HG03565 (cell line): ENCODE data around the gene TTLL12.

Source experiments
- ATAC-seq: cut with Tn5 transposase; IDR thresholded peaks from one replicate; pipeline ENCODE4 v1.9.1; 2021; ENCODE audit warnings: mild to moderate bottlenecking, moderate library complexity; ENCODE audit not compliant: unreplicated experiment

The TTLL12 gene

DNA sequence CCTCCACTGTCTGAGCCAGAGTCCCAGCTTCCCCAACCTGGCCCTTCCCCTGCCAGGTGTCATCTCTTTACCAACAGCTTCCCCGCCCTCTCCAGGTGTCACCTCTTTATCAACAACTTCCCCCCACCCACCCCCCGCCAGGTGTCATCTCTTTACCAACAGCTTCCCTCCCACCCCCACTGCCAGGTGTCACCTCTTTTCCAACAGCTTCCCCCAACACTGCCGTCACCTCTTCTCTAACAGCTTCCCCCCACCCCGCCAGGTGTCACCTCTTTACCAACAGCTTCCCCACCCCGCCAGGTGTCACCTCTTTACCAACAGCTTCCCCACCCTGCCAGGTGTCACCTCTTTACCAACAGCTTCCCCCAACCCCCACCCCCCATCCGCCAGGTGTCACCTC lies 29.8 kb upstream of the TTLL12 start:
- ATAC-seq: no peak

DNA sequence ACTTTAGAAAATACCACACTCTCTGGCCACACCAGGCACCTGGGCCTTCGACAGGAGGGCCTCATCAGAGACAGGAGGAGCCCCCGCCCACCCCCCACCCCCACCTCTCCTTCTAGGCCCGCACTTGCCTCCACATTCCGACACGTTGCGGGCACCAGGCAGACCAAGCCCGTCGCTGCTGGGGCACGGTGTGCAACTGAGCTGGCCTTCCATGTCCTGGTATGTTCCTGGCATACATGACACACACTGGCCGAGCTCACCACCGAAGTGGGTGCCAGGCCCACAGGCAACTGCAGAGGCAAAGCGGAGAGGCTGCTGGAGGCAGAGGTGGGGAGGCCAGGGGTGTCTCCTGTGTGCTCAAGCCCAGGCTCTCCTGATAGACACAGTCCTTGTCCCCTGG lies 27.0 kb upstream of the TTLL12 start:
- ATAC-seq: no peak

GRCh38 chr22:43213051-43213450 lies 26.1 kb upstream of the TTLL12 start:
- ATAC-seq: no peak

- no peak for ATAC-seq
Measured at GRCh38 chr22:43212434-43212952, 25.6 kb upstream of the TTLL12 start.

DNA sequence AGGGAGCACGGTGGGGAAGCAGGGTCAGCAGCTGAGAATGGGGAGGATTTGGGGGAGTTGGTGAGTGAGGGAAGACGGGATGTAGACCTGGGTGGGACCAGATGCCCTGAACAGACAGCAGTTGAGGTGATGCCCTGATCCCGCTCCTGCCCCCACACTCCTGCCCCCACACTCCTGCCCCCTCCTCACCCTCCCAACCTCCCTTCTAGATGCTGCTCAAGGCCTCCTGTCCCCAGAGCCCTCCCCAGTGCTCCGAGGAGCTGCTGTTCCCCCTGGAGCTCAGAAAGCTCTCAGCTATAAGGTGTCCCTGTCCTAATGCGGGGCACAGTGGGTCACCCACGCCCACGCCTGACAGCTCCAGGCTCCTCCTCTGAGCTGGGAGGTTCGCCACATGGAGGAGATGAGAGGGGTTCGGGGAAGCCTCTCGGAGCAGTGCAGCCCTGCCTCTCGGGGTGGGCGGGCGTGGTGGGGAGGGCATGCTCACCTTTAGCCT lies 25.1 kb upstream of the TTLL12 start:
- ATAC-seq: no peak

- ATAC-seq: no peak
Measured at GRCh38 chr22:43210631-43211515, 23.9 kb upstream of the TTLL12 start.

- no peak for ATAC-seq
Measured at GRCh38 chr22:43209971-43210370, 23.0 kb upstream of the TTLL12 start.

DNA sequence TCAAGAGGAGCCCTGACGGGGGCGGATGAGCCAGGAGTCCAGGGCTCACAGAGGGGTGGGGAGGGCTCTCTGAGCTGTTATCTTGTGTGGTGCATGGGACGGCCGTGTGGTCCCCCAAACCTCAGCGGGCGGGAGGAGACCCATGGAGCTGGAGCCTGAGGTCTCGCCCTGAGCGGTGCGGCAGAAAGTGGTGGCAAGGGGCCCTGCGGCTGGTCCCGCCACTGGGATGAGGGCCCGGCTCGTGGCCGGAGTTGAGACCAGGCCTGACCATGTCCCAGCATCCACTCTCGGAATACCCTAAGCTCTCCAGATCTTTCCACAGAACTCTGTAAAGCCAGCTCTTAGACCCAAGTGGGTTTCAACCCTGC lies 22.6 kb upstream of the TTLL12 start:
- ATAC-seq: no peak

GRCh38 chr22:43208703-43209522 lies 22.0 kb upstream of the TTLL12 start:
- ATAC-seq: no peak

GRCh38 chr22:43207849-43208702 lies 21.1 kb upstream of the TTLL12 start:
- no peak for ATAC-seq

DNA sequence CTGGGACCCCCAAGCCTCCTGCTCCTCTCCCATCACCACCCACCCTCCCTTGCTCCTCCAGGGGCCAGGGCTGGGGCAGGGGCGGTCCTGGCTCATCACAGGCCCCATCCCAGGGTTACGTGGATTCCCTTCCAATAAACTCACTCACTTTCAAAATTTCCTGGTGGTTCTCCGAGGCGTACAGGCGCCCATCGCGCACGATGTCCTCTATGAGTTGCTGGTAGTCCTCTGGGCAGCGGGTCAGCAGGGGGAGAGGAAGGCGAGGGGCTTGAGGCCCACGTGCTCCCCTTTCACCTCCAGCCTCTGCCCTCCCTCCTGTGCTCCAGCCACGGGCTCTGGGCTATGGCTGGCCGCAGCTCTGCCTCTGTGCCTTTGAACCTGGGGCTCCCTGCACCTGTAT lies 20.5 kb upstream of the TTLL12 start:
- no peak for ATAC-seq

DNA sequence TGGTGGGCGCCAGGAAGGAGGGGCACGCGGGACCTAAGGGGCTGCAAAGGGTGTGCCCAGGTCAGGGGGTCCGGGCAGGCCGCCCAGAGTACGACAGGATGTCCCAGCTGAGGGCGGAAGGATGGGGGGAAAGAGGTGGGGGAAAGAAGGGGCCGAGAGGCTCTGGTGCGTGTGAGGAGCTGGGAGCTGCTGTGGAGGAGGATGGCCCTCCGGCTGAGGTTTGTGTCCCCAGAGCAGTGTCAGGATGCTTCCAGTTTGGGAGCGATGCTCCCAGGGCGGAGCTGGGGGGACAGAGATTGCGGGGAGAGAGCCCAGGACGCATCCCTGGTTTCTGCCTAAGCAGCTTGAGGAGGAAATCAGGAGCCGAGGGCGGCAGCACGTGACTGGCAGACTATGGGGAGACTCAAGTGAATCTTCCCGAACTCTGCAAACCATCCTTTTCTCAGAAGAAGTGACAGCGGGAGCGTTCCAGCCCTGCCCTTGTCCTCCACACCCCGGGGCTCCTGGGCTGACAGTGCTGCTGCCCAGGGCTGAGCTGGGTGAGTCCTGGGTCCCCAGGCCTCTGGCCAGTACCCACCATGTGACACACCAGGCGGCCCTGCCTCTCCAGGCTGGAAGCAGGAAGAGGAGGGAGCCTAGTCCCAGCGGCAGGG lies 19.7 kb upstream of the TTLL12 start:
- ATAC-seq: no peak

DNA sequence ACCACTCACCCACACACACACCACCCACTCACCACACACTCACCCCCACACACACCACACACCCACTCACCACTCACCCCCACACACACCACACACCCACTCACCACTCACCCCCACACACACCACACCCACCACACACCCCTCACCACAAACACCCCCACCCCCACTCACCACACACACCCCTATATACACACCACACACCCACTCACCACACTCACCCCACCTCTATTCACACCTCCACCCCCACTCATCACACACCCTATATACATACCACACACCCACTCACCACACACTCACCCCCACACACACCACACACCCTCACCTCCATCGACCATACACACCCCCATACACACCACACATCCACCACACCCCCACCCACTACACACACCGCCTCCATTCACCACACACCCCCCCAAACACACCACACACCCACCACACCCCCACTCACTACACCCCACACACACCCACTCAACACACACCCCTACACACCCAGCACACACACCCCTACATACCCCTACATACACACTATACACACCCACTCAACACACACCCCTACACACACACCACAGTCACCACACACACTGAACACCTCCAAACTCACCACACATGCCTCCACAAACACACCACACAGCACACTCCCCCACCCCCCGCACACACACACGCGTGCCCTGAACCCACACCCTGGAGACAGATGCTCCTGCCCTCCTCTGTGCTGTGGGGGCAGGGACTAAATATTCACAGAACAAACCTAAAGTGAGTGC lies 19.0 kb upstream of the TTLL12 start:
- ATAC-seq: no peak

DNA sequence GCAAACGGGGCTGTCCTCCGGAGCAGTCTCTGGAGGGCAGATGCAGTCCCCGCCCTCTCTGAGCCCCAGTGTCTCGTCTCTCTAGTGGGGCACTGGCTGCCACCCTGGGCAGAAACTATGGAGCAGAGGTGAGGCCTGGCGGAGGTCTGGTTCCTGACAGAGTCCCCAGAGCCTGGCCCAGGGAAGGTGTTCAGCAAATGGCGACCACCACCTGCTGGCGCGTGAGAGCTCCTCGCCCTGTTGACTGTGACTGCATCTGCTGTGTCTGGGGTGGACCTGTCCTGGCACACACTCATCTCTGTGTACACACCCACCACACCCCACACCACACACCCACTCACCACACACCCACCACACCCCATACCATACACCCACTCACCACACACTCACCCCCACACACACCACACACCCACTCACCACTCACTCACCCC lies 18.3 kb upstream of the TTLL12 start:
- ATAC-seq: no peak

GRCh38 chr22:43203471-43203981 lies 16.6 kb upstream of the TTLL12 start:
- no peak for ATAC-seq

GRCh38 chr22:43202756-43203410 lies 15.9 kb upstream of the TTLL12 start:
- ATAC-seq: no peak

DNA sequence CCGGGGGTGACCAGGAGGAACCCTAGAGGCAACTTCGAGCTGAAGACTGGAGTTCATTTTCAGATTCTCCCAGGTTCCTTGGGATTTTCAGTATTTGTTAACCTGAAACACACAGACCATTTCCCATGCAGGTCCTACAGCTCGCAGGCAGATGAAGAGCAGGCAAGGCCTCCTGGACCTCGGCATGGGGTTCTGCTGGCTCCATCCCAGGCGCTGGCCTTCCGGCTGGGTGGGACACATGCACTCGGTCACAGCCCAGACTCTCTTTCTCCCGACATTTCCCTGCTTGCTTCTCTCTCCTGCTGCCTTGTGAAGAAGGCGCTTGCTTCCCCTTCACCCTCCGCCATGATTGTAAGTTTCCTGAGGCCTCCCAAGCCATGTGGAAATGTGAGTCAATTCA lies 15.4 kb upstream of the TTLL12 start:
- ATAC-seq: no peak

DNA sequence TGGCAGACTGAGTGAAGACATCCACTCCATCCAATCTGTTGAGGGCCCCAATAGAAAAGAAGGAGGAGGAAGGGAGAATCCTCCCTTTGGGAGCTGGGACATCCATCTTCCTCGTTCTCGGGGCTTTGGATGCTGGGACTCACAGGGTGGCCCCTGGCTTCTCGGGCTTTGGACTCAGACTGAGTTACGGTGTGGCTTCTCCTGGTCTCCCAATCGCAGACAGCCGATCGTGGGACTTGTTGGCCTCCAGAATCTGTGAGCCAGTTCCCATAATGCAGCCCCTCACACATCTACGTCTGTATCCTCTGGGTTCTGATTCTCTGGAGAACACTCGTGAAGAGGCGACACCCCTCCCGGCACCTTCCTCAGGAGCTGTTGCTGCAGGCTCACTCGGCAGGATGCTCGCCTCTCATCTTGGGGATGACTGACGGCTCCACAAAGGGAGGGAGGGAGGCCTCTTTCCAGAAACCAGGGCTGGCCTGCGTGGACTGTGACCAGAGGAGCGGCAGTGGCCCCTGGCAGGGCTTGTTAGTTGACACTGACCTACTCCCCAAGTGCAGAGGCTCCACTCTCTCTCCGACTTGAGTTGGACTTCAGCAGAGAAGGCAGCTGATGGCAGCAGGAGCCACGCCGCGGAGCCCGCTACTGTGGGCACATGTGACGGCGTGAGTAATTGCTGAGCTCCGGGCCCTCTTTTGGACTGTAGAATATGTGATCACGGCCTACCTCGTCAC lies 14.7 kb upstream of the TTLL12 start:
- ATAC-seq: no peak
